HG03196 (cell line): ENCODE results near the gene MUC20.
"Not testable (repeated sequence)": the region's sequence is repeated elsewhere in the genome, so short reads cannot be mapped to it uniquely, and the experiment has no call there.

Source experiments
- ATAC-seq: cut with Tn5 transposase; IDR thresholded peaks from one replicate; pipeline ENCODE4 v1.9.1; 2021; ENCODE audit not compliant: unreplicated experiment

Gene MUC20

DNA sequence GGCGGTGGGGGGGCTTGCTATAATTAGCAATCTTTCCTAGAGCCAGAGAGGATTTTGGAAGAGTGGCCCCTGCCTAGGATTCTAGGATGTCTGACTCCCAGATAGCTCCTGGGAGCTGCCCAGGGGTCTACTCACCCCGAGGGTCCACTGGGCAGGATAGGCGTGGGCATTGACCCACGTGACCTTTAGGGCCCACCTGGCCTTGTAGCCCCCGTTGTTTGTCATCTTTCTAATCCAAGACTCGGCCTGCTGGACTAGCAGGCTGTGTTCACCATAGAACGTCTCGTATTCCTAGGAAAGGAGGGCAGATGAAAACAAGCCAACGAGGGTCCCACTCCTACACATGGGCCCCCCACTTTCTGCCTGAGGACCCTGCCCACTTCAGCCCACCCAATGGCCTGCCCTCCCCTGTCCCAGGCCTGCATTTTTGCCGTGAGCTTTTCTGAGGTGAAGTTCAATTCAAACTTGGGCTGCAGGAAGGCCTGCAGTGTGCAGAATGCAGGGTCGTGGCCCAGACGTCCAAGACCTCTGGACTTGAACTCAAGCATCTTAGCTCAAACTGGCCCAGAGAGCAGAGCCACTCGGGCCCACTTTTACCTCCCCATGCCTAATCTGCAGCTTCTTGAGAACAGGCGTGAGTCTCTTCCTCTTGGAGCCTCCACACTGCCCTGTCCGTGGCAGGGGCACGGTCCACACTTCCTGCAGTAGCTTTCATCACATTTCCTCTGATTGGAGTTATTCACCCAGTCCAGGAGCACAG lies 49.5 kb downstream of the MUC20 start:
- no peak for ATAC-seq

DNA sequence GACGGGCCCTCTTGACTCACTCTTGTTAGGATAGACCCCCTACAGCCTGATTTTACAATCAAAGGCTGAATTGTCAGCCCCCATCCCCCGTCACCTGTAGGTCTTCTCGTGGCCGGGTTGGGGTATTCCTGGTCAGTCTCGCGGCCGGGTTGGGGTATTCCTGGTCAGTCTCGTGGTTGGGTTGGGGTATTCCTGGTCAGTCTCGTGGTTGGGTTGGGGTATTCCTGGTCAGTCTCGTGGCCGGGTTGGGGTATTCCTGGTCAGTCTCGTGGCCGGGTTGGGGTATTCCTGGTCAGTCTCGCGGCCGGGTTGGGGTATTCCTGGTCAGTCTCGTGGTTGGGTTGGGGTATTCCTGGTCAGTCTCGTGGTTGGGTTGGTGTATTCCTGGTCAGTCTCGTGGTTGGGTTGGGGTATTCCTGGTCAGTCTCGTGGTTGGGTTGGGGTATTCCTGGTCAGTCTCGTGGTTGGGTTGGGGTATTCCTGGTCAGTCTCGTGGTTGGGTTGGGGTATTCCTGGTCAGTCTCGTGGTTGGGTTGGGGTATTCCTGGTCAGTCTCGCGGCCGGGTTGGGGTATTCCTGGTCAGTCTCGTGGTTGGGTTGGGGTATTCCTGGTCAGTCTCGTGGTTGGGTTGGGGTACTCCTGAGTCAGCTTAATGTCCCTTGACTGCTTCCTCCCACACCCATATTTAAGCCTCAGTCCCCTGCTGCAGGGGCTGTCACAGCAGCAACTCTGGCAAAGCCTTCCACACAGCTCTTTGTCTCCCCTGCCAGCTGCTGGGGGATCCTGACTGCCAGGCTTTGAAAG lies 50.3 kb downstream of the MUC20 start:
- ATAC-seq = not testable (repeated sequence)

DNA sequence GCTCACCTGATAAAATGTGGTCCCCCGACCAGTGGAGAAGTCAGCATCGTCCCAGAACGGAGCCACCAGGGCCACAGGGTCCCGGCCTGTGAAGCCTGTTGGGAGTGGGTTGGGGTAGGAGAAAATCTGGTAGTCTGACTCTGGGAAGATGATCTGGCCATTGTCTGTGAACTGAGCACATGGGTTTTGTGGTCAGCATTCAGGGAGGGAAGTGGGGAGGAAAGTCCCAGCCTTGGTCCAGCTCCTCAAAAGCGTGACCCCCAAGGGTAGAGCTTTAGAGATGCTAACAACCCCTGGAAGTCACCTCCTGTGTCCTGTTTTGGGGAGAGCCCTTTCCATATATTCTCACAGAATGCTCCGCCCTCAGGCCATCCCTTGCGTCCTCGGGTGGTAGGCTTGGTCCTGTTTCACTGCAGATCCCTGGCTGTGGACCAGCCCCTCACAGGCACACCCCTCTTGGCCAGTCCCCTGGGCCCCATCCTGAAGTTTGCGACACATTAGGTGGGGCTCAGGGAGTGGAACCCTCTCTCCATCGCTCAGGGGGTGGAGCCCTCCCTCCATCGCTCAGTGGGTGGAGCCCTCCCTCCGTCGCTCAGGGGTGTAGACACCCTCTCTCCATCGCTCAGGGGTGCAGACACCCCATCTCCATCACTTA lies 51.0 kb downstream of the MUC20 start:
- no peak for ATAC-seq

DNA sequence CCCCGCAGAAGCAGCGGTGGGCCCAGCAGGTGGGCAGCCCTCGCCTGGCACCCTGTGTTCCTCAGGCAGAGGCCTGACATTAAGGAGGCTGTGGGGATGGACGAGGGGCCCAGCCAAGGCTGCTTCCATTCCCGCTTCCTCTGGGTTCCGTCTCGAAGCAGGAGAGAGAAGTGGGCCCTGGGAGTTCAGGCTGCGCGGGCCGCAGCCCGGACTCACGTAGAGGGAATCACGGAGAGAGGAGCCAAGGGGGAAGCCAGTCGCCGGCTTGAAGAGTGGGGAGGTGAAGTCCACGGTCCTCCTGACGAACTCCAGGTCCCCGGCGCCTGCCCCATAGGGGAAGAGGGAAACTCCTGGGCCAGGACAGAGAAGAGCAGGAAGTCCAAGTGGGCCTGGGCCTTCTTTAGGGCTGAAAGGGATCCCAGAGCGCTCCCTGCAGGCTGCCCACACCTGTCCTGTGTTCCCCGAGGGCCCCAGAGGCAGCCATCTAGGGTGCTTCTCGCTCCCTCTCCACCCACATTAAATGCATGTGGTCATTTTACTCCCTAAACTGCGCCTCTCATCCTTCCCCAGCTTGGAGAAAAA lies 53.3 kb downstream of the MUC20 start:
- ATAC-seq = no peak

DNA sequence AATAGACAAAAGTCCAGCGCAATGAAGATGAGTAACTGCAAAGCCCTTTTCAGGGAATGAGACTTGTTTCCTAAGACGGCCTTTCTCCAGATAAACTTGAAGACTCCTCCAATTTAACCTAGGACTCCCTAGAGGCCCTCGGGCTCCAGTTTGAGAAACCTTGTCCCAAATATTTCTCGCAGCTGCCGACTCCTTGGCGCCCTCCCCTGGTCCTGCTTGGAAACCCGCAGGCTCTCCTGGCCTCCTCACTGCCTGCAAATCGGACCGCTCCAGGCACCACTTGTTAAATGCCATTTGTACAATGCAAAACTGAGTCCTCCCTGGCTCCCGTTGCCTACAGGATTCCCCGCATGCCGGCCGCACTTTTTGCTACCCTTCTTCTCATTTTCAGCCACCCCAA lies 54.1 kb downstream of the MUC20 start:
- ATAC-seq = no peak

DNA sequence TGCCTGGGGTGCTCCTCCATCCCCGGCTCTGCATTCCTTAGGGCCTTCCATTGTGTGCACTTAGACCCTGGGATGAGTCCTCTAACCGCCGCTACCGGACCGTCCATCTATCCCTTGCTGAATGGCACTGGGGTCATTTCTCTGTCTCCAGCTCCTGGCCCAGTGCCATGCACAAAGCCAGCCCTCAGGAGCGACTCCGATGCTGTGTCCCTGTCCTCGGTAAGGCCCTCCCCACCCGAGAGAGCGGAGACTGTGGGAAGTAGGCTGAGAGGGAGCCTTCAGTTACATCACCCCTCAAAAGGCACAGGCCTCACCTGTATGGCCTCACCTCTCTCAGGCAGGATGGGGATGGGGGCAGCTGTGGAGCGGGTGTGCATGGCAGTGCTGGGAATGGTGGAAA lies 57.2 kb downstream of the MUC20 start:
- ATAC-seq = no peak

DNA sequence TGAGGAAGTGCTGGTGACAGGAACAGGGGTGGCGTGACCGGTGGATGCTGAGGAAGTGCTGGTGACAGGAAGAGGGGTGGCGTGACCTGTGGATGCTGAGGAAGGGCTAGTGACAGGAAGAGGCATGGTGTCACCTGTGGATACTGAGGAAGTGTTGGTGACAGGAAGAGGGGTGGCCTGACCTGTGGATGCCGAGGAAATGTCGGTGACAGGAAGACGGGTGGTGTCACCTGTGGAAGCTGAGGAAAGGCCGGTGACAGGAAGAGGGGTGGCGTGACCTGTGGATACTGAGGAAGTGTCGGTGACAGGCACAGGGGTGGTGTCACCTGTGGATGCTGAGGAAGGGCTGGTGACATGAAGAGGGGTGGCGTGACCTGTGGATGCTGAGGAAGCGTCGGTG lies 60.5 kb downstream of the MUC20 start:
- not testable (repeated sequence) for ATAC-seq
